WTC11 (cell line): ENCODE results near the gene RASA1. TPM values are rescaled to one million over a fixed set of nuclear protein-coding genes. Genes with fewer than 3 reads are reported as not detected.

Experiments used
- ATAC-seq: fragments of 200-7000 bp; cut with Tn5 transposase; 2 replicates; pipeline ENCODE4 v1.10.0; 2021; ENCODE audit warnings: mild to moderate bottlenecking, moderate library complexity
- CTCF ChIA-PET: fragments of 300-600 bp; sonication (Branson Sonifier 250); formaldehyde crosslinking; loops from one replicate; lab custom pipeline; 2021; ENCODE audit warnings: antibody characterized with exemption; lab: Charles Lee
- POLR2A ChIA-PET: fragments of 350-600 bp; sonication (Branson Sonifier 250); formaldehyde crosslinking; loops from one replicate; lab custom pipeline; 2021; ENCODE audit warnings: antibody characterized with exemption; lab: Charles Lee
- DNase-seq: peaks from one replicate; pipeline ENCODE4 v3.0.0; 2021; ENCODE audit warnings: low spot score
- H3K27ac Mint-ChIP-seq: 2 replicates; pipeline ENCODE4 v1.8.0; 2021; ENCODE audit warnings: mixed read lengths
- H3K27me3 Mint-ChIP-seq: 2 replicates; pipeline ENCODE4 v1.8.0; 2021; ENCODE audit warnings: low read depth, mild to moderate bottlenecking, moderate library complexity, mixed read lengths
- H3K36me3 Mint-ChIP-seq: 2 replicates; pipeline ENCODE4 v1.8.0; 2021; ENCODE audit warnings: mixed read lengths
- H3K4me1 Mint-ChIP-seq: 2 replicates; pipeline ENCODE4 v1.8.0; 2022; ENCODE audit warnings: mixed read lengths
- H3K4me3 Mint-ChIP-seq: 2 replicates; pipeline ENCODE4 v1.8.0; 2021; ENCODE audit warnings: mild to moderate bottlenecking, moderate library complexity, mixed read lengths
- H3K9me3 Mint-ChIP-seq: 2 replicates; pipeline ENCODE4 v1.8.0; 2021; ENCODE audit warnings: mixed read lengths
- CBFB ChIP-seq: sonication (generic); formaldehyde crosslinking; IDR thresholded peaks from 2 replicates; pipeline ENCODE4 v1.8.1; 2022; ENCODE audit warnings: mild to moderate bottlenecking, low read depth, missing genetic modification reagents
- ELF4 ChIP-seq: sonication (generic); formaldehyde crosslinking; IDR thresholded peaks from 2 replicates; pipeline ENCODE4 v1.8.1; 2022; ENCODE audit warnings: low read depth, mild to moderate bottlenecking, moderate library complexity, missing genetic modification reagents
- ERG ChIP-seq: fragments of 250-450 bp; sonication (Bioruptor Pico); IDR thresholded peaks from 2 replicates; pipeline ENCODE4 v1.8.0; 2021; ENCODE audit warnings: mild to moderate bottlenecking
- ETV6 ChIP-seq: sonication (generic); formaldehyde crosslinking; IDR thresholded peaks from 2 replicates; pipeline ENCODE4 v1.8.1; 2022; ENCODE audit warnings: mild to moderate bottlenecking, missing genetic modification reagents
- GRHL2 ChIP-seq: fragments of 250-450 bp; sonication (Bioruptor Pico); IDR thresholded peaks from 2 replicates; pipeline ENCODE4 v1.8.0; 2022; ENCODE audit warnings: mild to moderate bottlenecking, moderate library complexity; ENCODE audit not compliant: insufficient replicate concordance, severe bottlenecking
- GTF2I ChIP-seq: fragments of 250-450 bp; sonication (Bioruptor Pico); conservative IDR thresholded peaks from 2 replicates; pipeline ENCODE4 v1.4.0; 2021; ENCODE audit warnings: mild to moderate bottlenecking
- IRF2 ChIP-seq: sonication (generic); formaldehyde crosslinking; IDR thresholded peaks from 2 replicates; pipeline ENCODE4 v1.8.0; 2022; ENCODE audit warnings: low read depth, missing genetic modification reagents, borderline replicate concordance
- KAT7 ChIP-seq: sonication (generic); formaldehyde crosslinking; IDR thresholded peaks from 2 replicates; pipeline ENCODE4 v1.8.1; 2023; ENCODE audit warnings: missing genetic modification reagents, mild to moderate bottlenecking, borderline replicate concordance
- NFATC4 ChIP-seq: fragments of 250-450 bp; sonication (Bioruptor Pico); IDR thresholded peaks from 2 replicates; pipeline ENCODE4 v1.9.0; 2021; ENCODE audit warnings: mild to moderate bottlenecking
- NFYB ChIP-seq: sonication (generic); formaldehyde crosslinking; conservative IDR thresholded peaks from 2 replicates; pipeline ENCODE4 v1.8.0; 2022; ENCODE audit warnings: low read depth, missing genetic modification reagents
- OVOL2 ChIP-seq: fragments of 250-450 bp; sonication (Bioruptor Pico); IDR thresholded peaks from 2 replicates; pipeline ENCODE4 v1.9.0; 2021; ENCODE audit warnings: mild to moderate bottlenecking, borderline replicate concordance
- RELA ChIP-seq: sonication (generic); formaldehyde crosslinking; IDR thresholded peaks from 2 replicates; pipeline ENCODE4 v1.8.1; 2022; ENCODE audit warnings: missing genetic modification reagents, mild to moderate bottlenecking, borderline replicate concordance
- STAT6 ChIP-seq: sonication (generic); formaldehyde crosslinking; conservative IDR thresholded peaks from 2 replicates; pipeline ENCODE4 v1.8.1; 2023; ENCODE audit warnings: mild to moderate bottlenecking, low read depth, missing genetic modification reagents, moderate library complexity
- TCF7 ChIP-seq: sonication (generic); formaldehyde crosslinking; IDR thresholded peaks from 2 replicates; pipeline ENCODE4 v1.8.0; 2022; ENCODE audit warnings: mild to moderate bottlenecking, low read depth, missing genetic modification reagents, moderate library complexity
- TEAD1 ChIP-seq: sonication (generic); formaldehyde crosslinking; IDR thresholded peaks from 2 replicates; pipeline ENCODE4 v1.8.0; 2022; ENCODE audit warnings: mild to moderate bottlenecking, missing genetic modification reagents
- TEAD4 ChIP-seq: sonication (generic); formaldehyde crosslinking; IDR thresholded peaks from 2 replicates; pipeline ENCODE4 v1.8.0; 2022; ENCODE audit warnings: mild to moderate bottlenecking, missing genetic modification reagents
- ZNF317 ChIP-seq: sonication (generic); formaldehyde crosslinking; IDR thresholded peaks from 2 replicates; pipeline ENCODE4 v1.8.1; 2023; ENCODE audit warnings: low read depth, mild to moderate bottlenecking, moderate library complexity, missing genetic modification reagents, borderline replicate concordance
- ZNF416 ChIP-seq: fragments of 250-450 bp; sonication (Bioruptor Pico); IDR thresholded peaks from 2 replicates; pipeline ENCODE4 v1.9.0; 2021; ENCODE audit warnings: mild to moderate bottlenecking, inconsistent platforms
- ZNF423 ChIP-seq: fragments of 250-450 bp; sonication (Bioruptor Pico); IDR thresholded peaks from 2 replicates; pipeline ENCODE4 v2.1.2; 2022; ENCODE audit warnings: mild to moderate bottlenecking, moderate library complexity
- total RNA-seq: library from RNA; stranded (reverse); gene quantifications from 3 replicates; pipeline ENCODE4 v1.2.3, GENCODE V29; 2021
- TF ChIP-seq, protein P1 (sequence below): sonication (generic); formaldehyde crosslinking; IDR thresholded peaks from 2 replicates; pipeline ENCODE4 v1.8.1; 2022; ENCODE audit warnings: low read depth, missing genetic modification reagents, borderline replicate concordance
- TF ChIP-seq, protein P2 (sequence below): sonication (generic); formaldehyde crosslinking; IDR thresholded peaks from 2 replicates; pipeline ENCODE4 v1.8.0; 2022; ENCODE audit warnings: mild to moderate bottlenecking, missing genetic modification reagents
- TF ChIP-seq, protein P3 (sequence below): fragments of 250-450 bp; sonication (Bioruptor Pico); IDR thresholded peaks from 2 replicates; pipeline ENCODE4 v2.1.2; 2022; ENCODE audit warnings: mild to moderate bottlenecking, moderate library complexity
- TF ChIP-seq, protein P4 (sequence below): sonication (generic); formaldehyde crosslinking; IDR thresholded peaks from 2 replicates; pipeline ENCODE4 v1.8.0; 2023; ENCODE audit warnings: mild to moderate bottlenecking, missing genetic modification reagents

The RASA1 gene
- total RNA-seq, 1 experiment from 2014 or later = 31.0 TPM

- ChIA-PET CTCF (no interaction called here), POLR2A (no interaction called here)
- H3K27me3 Mint-ChIP-seq = no peaks in the 10 kb centered on the region
- H3K27ac Mint-ChIP-seq = no peak overlapping the region
- H3K36me3 Mint-ChIP-seq = no peaks in the 10 kb centered on the region
- H3K4me3 Mint-ChIP-seq = no peak overlapping the region
- no peaks in the 10 kb centered on the region for H3K4me1 Mint-ChIP-seq
- ATAC-seq (no peak), DNase-seq (no peak)
- H3K9me3 Mint-ChIP-seq = peaks cover 9% of the 10 kb centered on the region
- no peak for TF ChIP-seq GRHL2
- TF ChIP-seq TCF7 = no peak
- no peak for TF ChIP-seq ZNF423 (CRISPR knock-in tag)
- TF ChIP-seq NFYB = no peak
- TF ChIP-seq NFATC4 (CRISPR knock-in tag) = no peak
- TF ChIP-seq GTF2I = no peak
- TF ChIP-seq ETV6 (CRISPR knock-in tag) = no peak
- TF ChIP-seq, protein P1, sequence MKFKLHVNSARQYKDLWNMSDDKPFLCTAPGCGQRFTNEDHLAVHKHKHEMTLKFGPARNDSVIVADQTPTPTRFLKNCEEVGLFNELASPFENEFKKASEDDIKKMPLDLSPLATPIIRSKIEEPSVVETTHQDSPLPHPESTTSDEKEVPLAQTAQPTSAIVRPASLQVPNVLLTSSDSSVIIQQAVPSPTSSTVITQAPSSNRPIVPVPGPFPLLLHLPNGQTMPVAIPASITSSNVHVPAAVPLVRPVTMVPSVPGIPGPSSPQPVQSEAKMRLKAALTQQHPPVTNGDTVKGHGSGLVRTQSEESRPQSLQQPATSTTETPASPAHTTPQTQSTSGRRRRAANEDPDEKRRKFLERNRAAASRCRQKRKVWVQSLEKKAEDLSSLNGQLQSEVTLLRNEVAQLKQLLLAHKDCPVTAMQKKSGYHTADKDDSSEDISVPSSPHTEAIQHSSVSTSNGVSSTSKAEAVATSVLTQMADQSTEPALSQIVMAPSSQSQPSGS (CRISPR knock-in tag) = no peak
Observed at GRCh38 chr5:87435144-87435694, 167.5 kb downstream of the RASA1 start.

DNA sequence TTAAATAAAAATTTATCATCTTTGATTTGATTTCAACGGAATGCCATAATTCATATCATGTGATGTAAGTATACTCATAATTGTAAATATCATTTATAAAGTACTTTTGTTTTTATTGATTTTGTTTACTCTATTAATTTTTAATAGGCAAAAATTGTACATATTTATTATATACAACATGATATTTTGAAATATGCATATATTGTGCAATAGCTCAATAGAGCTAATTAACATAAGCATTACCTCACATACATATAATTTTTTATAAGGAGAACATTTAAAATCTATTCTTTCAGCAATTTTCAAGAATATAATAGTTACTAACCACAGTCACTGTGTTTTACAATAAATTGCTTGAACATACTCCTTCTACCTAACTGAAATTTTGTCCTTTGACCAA, 170.0 kb downstream of the RASA1 start:
- ATAC-seq = no peak
- Mint-ChIP-seq H3K36me3 (no peaks in the 10 kb centered on the region), H3K27ac (no peak overlapping the region), H3K27me3 (no peaks in the 10 kb centered on the region), H3K9me3 (peaks cover 12% of the 10 kb centered on the region), H3K4me3 (no peak overlapping the region), H3K4me1 (no peaks in the 10 kb centered on the region)
- no peak for DNase-seq
- TF ChIP-seq OVOL2 (CRISPR knock-in tag) (no peak), CBFB (CRISPR knock-in tag) (no peak), ELF4 (CRISPR knock-in tag) (no peak)
- TF ChIP-seq, protein P2, sequence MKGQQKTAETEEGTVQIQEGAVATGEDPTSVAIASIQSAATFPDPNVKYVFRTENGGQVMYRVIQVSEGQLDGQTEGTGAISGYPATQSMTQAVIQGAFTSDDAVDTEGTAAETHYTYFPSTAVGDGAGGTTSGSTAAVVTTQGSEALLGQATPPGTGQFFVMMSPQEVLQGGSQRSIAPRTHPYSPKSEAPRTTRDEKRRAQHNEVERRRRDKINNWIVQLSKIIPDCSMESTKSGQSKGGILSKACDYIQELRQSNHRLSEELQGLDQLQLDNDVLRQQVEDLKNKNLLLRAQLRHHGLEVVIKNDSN (CRISPR knock-in tag) = no peak
- POLR2A ChIA-PET = no interaction called here
- CTCF ChIA-PET = interaction anchor here (0.6 kb wide), 1 partner anchor 1286 kb away, joined by 4 read pairs; no protein-coding TSS in a partner anchor

DNA sequence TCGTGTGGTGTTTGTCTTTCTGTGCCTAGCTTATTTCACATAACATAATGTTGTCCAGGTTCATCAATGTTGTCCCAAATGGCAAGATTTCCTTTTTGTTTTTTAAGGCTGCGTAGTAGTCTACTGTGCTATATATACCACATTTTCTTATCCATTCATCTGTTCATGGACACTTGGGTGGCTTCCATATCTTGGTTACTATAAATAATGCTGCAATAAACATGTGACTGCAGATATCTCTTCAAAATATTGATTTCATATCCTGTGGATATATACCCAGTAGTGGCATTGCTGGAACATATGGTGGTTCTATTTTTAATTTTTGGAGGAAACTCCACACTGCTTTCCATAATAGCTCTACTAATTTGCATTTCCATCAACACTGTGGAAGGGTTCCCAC, 170.5 kb downstream of the RASA1 start:
- CTCF ChIA-PET = no interaction called here
- no peak overlapping the region for H3K4me3 Mint-ChIP-seq
- no peaks in the 10 kb centered on the region for H3K27me3 Mint-ChIP-seq
- POLR2A ChIA-PET = no interaction called here
- no peaks in the 10 kb centered on the region for H3K36me3 Mint-ChIP-seq
- no peak overlapping the region for H3K27ac Mint-ChIP-seq
- ATAC-seq (no peak), DNase-seq (no peak)
- no peaks in the 10 kb centered on the region for H3K4me1 Mint-ChIP-seq
- H3K9me3 Mint-ChIP-seq = peaks cover 12% of the 10 kb centered on the region
- TF ChIP-seq ZNF317 (CRISPR knock-in tag) (no peak), RELA (CRISPR knock-in tag) (no peak), TEAD1 (CRISPR knock-in tag) (no peak), KAT7 (CRISPR knock-in tag) (no peak), NFATC4 (CRISPR knock-in tag) (no peak), OVOL2 (CRISPR knock-in tag) (no peak), TEAD4 (no peak), STAT6 (no peak), ZNF423 (CRISPR knock-in tag) (no peak), ERG (no peak), IRF2 (CRISPR knock-in tag) (no peak), ZNF416 (CRISPR knock-in tag) (no peak)
- TF ChIP-seq, protein P3, sequence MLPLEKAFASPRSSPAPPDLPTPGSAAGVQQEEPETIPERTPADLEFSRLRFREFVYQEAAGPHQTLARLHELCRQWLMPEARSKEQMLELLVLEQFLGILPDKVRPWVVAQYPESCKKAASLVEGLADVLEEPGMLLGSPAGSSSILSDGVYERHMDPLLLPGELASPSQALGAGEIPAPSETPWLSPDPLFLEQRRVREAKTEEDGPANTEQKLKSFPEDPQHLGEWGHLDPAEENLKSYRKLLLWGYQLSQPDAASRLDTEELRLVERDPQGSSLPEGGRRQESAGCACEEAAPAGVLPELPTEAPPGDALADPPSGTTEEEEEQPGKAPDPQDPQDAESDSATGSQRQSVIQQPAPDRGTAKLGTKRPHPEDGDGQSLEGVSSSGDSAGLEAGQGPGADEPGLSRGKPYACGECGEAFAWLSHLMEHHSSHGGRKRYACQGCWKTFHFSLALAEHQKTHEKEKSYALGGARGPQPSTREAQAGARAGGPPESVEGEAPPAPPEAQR (CRISPR knock-in tag) = no peak
- TF ChIP-seq, protein P4, sequence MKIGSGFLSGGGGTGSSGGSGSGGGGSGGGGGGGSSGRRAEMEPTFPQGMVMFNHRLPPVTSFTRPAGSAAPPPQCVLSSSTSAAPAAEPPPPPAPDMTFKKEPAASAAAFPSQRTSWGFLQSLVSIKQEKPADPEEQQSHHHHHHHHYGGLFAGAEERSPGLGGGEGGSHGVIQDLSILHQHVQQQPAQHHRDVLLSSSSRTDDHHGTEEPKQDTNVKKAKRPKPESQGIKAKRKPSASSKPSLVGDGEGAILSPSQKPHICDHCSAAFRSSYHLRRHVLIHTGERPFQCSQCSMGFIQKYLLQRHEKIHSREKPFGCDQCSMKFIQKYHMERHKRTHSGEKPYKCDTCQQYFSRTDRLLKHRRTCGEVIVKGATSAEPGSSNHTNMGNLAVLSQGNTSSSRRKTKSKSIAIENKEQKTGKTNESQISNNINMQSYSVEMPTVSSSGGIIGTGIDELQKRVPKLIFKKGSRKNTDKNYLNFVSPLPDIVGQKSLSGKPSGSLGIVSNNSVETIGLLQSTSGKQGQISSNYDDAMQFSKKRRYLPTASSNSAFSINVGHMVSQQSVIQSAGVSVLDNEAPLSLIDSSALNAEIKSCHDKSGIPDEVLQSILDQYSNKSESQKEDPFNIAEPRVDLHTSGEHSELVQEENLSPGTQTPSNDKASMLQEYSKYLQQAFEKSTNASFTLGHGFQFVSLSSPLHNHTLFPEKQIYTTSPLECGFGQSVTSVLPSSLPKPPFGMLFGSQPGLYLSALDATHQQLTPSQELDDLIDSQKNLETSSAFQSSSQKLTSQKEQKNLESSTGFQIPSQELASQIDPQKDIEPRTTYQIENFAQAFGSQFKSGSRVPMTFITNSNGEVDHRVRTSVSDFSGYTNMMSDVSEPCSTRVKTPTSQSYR = no peak
